Effector CD8-positive, alpha-beta T cell (primary cell): ENCODE data around the gene TNFSF9.
"Not testable (repeated sequence)": the region's sequence is repeated elsewhere in the genome, so short reads cannot be mapped to it uniquely, and the experiment has no call there.

Source experiments
- DNase-seq: peaks from one replicate; lab custom pipeline; 2025; lab: John Stamatoyannopoulos, UW

TNFSF9 gene

GRCh38 chr19:6572217-6572616, 41.4 kb downstream of the TNFSF9 start:
- no peak for DNase-seq

GRCh38 chr19:6573350-6573749, 42.5 kb downstream of the TNFSF9 start:
- DNase-seq, result no peak

DNA sequence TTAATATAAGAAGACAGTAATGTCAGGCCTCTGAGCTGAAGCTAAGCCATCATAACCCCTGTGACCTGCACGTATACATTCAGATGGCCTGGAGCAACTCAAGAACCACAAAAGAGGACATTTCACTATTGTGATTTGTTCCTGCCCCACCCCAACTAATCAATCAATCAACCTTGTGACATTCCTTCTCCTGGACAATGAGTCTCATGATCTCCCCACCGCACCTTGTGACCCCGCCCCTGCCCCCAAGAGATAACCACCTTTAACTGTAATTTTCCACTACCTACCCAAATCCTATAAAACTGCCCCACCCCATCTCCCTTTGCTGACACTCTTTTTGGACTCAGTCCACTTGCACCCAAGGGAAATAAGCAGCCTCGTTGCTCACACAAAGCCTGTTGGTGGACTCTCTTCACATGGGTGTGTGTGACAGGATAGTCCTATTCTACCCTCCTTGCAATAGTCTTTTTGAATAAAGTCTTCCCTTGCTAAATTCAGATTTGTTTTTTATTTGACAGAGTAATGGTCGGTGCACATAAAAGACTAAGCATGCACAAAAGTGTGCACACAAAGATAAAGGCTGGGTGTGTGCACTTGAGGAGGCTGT, 46.1 kb downstream of the TNFSF9 start:
- no peak for DNase-seq

- no peak for DNase-seq
Observed at GRCh38 chr19:6577476-6578125, 46.8 kb downstream of the TNFSF9 start.

DNA sequence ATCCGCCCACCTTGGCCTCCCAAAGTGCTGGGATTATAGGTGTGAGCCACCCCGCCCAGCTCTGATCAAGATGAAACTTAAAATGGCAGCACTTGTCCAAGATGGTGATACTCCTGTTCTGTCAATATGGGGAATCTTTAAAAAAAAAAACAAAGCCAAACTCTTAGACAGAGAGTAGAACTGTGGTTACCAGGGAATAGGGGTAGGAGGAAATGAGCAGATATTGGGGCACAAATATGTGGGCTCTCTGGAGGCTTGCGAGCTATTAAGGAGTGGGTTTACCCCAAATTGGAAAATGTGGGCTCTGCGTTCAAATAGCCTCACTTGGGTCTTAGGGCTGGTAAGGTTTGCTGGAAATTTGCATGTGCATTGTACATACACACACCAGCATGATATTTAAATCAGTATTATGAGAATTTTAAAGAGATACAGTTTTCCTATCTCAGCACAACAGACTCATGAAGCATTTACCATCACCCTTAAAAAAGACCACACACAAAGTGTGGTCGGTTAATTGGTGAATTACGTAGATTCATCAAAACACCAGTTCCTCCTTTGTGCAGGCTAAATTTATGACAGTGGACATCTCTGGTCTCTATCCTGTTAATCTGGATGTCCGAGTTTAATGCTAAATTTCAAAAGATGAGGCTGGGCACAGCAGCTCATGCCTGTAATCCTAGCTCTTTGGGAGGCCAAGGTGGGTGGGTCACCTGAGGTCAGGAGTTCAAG, 48.8 kb downstream of the TNFSF9 start:
- DNase-seq, result no peak

- no peak for DNase-seq
Observed at GRCh38 chr19:6580313-6580712, 49.5 kb downstream of the TNFSF9 start.

- DNase-seq, result not testable (repeated sequence)
Observed at GRCh38 chr19:6582515-6583484, 52.0 kb downstream of the TNFSF9 start.
